GM21576 (cell line): Measurements from ENCODE around the gene ZNF664.

Experiments
- ATAC-seq: cut with Tn5 transposase; IDR thresholded peaks from one replicate; pipeline ENCODE4 v1.9.1; 2021; ENCODE audit warnings: mild to moderate bottlenecking, moderate library complexity; ENCODE audit not compliant: unreplicated experiment

ZNF664 gene

GRCh38 chr12:124027753-124028554, 54.9 kb downstream of the ZNF664 start:
- no peak for ATAC-seq

DNA sequence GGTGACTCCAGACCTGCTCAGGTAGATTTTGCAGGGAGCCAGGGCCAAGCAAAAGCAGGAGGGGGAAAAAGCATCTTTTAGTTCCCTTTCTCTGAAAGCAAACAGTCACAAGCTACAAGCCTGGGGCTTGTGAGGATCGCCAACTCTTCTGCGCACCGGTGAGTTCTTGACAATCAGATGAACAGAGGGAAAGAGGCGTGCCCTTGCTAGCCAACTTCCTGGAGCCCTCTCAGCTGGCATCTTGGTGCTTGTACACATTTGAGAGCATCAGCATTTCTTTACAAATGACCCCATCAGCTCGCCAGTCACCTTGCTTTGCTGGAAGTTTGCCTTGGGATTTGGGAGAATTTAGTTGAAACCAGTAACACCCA, 55.5 kb downstream of the ZNF664 start:
- ATAC-seq = no peak

- no peak for ATAC-seq
Measured at GRCh38 chr12:124030008-124030407, 57.0 kb downstream of the ZNF664 start.

- no peak for ATAC-seq
Measured at GRCh38 chr12:124030510-124030909, 57.5 kb downstream of the ZNF664 start.

DNA sequence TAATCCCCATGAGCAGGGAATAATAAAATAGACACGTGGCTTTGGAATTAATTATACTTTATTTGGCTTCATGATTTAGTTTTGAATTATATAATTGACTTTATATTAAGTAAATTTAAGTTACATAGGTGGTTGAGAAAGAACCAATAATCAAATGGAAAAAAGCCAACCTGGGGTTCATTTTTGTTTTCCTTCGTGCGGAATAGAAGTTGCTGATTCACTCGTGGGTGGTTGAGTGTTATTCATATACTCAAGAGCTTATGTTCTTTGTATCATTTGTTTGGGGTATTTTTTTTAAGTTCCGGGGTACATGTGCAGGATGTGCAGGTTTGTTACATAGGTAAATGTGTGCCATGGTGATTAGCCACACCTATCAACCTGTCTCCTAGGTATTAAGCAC, 58.0 kb downstream of the ZNF664 start:
- ATAC-seq = no peak

DNA sequence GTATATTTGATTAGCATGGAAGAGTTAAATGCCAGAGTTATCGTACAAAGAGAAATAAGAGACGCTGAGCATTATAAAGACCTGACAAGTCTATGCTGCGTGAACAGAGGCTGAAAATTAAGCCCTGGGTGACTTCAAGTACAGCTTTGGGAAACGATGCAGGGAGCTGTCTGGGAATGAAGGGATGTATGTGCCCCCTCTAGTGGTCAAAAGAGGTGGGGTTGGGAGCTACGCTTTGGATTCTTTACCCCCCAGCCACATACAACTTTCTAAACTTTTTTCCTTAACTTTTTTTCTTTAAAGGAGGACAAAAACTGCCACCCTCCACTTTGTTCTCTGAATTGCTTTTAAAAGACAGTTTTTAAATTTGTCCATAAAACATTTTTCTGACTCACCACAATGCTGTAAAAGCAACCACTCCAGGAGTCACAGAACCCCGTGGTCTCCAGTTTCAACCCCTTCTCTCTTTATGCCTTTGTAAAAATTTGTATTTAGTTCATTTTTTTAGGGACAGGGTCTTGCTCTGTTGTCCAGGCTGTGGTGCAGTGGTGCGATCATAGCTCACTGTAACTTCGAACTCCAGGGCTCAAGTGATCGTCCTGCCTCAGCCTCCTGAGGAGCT, 59.4 kb downstream of the ZNF664 start:
- ATAC-seq = no peak

DNA sequence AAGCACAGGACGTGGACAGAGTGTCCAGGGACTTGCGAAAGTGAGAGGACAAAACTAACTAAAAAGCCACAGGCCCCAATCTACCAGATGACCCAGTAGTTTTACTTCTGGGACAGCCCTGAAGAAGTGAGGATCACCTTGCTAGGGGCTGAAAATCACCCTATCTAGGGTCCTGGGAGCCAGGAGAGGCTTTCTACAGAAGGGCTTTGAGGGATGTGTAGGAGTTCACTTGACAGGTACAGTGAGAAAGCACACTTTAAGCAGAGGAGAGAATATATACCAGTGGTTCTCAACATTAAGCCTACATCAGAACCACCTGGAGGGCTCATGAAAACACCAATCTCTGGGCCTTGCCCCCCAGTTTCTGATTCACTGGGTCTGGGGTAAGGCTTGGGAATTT, 60.8 kb downstream of the ZNF664 start:
- ATAC-seq = no peak

DNA sequence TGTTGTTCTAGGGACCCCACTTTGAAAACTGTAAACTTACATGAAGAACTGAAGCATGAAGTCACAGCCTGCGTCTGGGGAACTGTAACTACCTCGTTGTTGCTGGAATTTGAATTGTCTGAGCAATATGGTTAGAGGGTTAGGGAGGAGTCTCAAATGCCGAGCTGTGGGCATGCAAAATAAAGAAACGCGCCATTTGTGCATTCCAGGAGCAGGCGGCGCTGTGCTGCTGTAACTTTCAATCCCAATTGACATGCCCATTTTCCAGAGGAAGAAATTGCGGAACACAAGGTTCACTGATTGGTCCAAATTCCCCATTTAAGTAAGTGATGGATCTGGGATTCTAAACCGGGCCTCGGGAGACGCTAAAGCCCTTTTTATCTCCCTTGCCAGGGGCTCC, 61.3 kb downstream of the ZNF664 start:
- no peak for ATAC-seq

- ATAC-seq = no peak
Measured at GRCh38 chr12:124035163-124035562, 62.1 kb downstream of the ZNF664 start.

DNA sequence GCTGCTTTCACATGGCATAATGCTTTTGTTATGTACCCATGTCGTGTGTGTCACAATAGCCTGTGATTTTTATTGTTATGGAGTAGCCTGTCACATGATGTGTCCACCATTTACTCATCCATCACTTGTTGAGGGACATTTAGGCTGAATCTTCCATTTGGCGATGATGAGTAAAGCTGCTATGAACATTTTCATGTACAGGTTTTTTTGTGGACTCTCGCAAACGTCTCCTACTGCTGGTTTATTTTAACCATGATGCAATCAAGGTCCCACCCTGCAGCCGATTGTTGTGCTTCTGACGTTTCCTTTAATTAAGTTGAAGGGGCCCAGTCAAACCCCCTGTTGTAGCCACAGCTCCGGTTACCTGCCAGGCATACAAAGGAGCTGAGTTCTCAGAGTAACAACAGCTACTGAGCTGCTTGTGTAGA, 63.2 kb downstream of the ZNF664 start:
- no peak for ATAC-seq

GRCh38 chr12:124036657-124037109, 63.7 kb downstream of the ZNF664 start:
- no peak for ATAC-seq

DNA sequence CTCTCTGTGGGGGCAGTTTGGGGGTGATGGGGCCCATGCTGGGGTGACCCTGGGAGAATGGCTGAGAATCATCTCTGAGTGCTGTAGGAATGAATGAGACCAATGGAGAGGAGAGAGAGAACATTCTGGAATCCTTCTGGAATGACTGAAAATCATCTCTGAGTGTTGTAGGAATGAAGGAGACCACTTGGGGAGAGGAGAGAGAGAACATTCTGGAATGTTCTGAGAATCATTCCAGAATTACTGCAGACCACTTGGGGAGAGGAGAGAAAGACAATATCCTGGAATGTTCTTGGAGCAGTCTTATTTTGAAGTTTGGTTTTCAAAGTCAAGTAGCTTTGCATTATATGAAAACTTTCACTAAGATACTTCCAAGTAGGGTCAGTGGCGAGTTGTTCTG, 64.3 kb downstream of the ZNF664 start:
- ATAC-seq = no peak

- no peak for ATAC-seq
Measured at GRCh38 chr12:124039276-124039675, 66.3 kb downstream of the ZNF664 start.

GRCh38 chr12:124040291-124040690, 67.3 kb downstream of the ZNF664 start:
- ATAC-seq = no peak

- ATAC-seq = no peak
Measured at GRCh38 chr12:124040737-124041136, 67.7 kb downstream of the ZNF664 start.

GRCh38 chr12:124041907-124042306, 68.9 kb downstream of the ZNF664 start:
- ATAC-seq = no peak

- ATAC-seq = no peak
Measured at GRCh38 chr12:124044021-124044420, 71.0 kb downstream of the ZNF664 start.

GRCh38 chr12:124044809-124045321, 71.8 kb downstream of the ZNF664 start:
- ATAC-seq = no peak

DNA sequence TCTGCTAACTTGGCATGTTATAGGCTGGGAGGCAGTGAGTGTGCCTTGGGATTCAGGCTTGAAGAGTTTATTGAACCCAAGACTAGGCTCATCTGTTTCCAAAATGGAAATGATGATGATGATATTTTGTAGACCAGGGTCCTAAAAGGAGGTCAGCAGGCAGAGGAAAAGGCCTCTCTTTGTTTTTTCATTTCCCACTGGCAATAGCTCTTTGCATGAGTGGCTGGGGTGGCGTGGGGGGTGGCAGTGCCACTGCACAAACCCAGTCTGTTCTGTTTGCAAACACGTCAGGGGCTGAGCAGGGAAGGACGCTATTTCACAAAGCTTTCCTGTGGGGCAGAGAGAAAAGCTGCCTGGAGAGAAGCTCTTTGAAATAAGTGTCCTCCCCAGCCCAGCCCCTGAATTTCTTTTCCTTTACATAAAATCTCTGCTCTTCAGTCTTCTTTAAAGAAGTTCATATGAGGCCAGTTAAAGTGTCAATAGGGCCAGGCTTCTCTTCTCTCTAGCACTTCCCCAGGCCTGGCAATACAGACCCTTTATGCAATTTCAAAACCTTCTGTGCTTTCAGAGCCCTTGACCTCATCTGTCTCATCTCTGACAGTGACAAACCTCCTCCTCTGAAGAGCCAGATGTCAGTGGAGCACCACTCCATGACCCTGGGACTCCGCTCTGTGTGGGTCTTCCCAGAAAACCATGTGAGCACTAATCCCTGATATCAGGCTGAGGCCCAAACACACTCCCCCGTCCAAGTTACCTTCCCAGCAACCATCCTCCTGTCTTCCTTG, 72.8 kb downstream of the ZNF664 start:
- ATAC-seq = no peak

GRCh38 chr12:124046456-124046740, 73.4 kb downstream of the ZNF664 start:
- ATAC-seq = no peak

DNA sequence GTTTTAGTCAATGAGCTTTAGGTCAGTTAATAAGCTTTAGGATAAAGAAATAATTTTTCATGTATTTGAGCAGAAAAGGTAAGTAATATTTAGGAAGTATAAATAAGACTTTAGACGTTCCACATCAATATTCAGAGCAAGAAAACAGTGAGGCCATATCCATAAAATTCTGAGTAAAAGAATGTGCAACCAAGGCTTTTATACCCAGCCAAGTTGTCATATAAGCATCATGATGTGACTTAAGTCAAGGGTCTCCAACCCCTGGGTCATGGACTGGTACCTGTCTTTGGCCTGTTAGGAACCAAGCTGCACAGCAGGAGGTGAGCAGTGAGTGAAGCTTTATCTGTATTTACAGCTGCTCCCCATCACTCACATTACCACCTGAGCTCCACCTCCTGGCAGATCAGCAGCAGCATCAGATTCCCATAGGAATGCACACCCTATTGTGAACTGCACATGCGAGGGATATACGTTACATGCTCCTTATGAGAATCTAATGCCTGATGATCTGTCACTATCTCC, 74.1 kb downstream of the ZNF664 start:
- no peak for ATAC-seq
